Measurements from ENCODE around the gene TEX35.
"Not testable (repeated sequence)": the region's sequence is repeated elsewhere in the genome, so short reads cannot be mapped to it uniquely, and the experiment has no call there.

TEX35 gene

GRCh38 chr1:178542554-178543289 is 29.8 kb downstream of the TEX35 start:
- DNase-seq, result peak; percentile 61

GRCh38 chr1:178543290-178543607 is 30.3 kb downstream of the TEX35 start:
- DNase-seq, result peak; percentile 55

- no peak for DNase-seq
Observed at GRCh38 chr1:178544531-178544930, 31.6 kb downstream of the TEX35 start.

GRCh38 chr1:178548108-178548507 is 35.2 kb downstream of the TEX35 start:
- no peak for DNase-seq

- no peak for DNase-seq
Observed at GRCh38 chr1:178551307-178551706, 38.4 kb downstream of the TEX35 start.

GRCh38 chr1:178551940-178552339 is 39.0 kb downstream of the TEX35 start:
- DNase-seq, result no peak

GRCh38 chr1:178552856-178553255 is 39.9 kb downstream of the TEX35 start:
- DNase-seq, result no peak

GRCh38 chr1:178554351-178554750 is 41.4 kb downstream of the TEX35 start:
- DNase-seq, result not testable (repeated sequence)

- DNase-seq, result not testable (repeated sequence)
Observed at GRCh38 chr1:178555613-178556012, 42.7 kb downstream of the TEX35 start.

GRCh38 chr1:178558816-178559215 is 45.9 kb downstream of the TEX35 start:
- not testable (repeated sequence) for DNase-seq

GRCh38 chr1:178560871-178561376 is 48.0 kb downstream of the TEX35 start:
- no peak for DNase-seq

GRCh38 chr1:178563099-178563820 is 50.4 kb downstream of the TEX35 start:
- no peak for DNase-seq

- DNase-seq, result no peak
Observed at GRCh38 chr1:178564086-178564782, 51.3 kb downstream of the TEX35 start.

GRCh38 chr1:178564783-178565180 is 51.9 kb downstream of the TEX35 start:
- DNase-seq, result no peak

- no peak for DNase-seq
Observed at GRCh38 chr1:178565586-178565985, 52.7 kb downstream of the TEX35 start.

- no peak for DNase-seq
Observed at GRCh38 chr1:178566187-178566586, 53.3 kb downstream of the TEX35 start.

- DNase-seq, result no peak
Observed at GRCh38 chr1:178571807-178572206, 58.9 kb downstream of the TEX35 start.
